Brain microvascular endothelial cell (primary cell): ENCODE results near the gene THAP6.

Experiments used
- DNase-seq: peaks from one replicate; pipeline ENCODE4 v3.0.0-alpha.2; 2020
- H3K27ac ChIP-seq: fragments of 250-450 bp; sonication (Bioruptor Pico); 2 replicates; pipeline ENCODE4 v1.5.1; 2020; ENCODE audit warnings: mild to moderate bottlenecking, moderate library complexity
- H3K27me3 ChIP-seq: fragments of 250-450 bp; sonication (Bioruptor Pico); replicated peaks from 2 replicates; pipeline ENCODE4 v1.5.1; 2020; ENCODE audit warnings: mild to moderate bottlenecking
- H3K36me3 ChIP-seq: fragments of 250-450 bp; sonication (Bioruptor Pico); replicated peaks from 2 replicates; pipeline ENCODE4 v1.5.1; 2020; ENCODE audit warnings: mild to moderate bottlenecking
- H3K4me3 ChIP-seq: 2 replicates; pipeline ENCODE4 v1.5.1; 2011; ENCODE audit warnings: low read depth, mild to moderate bottlenecking, control low read depth, low read length, moderate library complexity
- in situ Hi-C: cut with HindIII; loops from 2 replicates; pipeline ENCODE4 v1.10.0; 2017; ENCODE audit warnings: low sequenced_read_pairs, low pct_ligation_motif_present
- TF ChIP-seq, protein P1 (sequence below): IDR thresholded peaks from 2 replicates; pipeline ENCODE4 v1.5.1; 2011; ENCODE audit warnings: low read depth, mild to moderate bottlenecking, moderate library complexity, low read length, control low read depth, inconsistent platforms; ENCODE audit errors: missing control alignments

THAP6 gene

DNA sequence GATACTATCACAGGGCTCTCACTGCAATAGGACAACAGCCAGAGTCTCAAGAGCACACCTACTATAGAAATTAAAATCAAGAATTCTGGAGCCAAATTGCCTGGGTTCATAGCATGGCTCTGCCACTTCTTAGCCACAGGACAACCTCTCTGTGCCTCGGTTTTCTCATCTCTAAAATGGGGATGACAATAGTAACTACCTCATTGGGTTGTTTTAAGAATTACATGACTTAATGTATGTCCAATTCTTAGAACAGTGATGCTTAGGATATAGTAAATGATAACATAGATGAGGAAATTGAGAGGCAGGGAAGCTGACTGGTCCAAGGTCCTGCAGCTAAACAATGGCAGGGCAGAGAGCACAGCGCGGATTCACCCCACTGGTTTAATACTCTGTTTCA is 30.6 kb downstream of the THAP6 start:
- DNase-seq, result no peak
- no peak overlapping the region for H3K27ac ChIP-seq
- in situ Hi-C loops, result no loop called here
- TF ChIP-seq, protein P1, sequence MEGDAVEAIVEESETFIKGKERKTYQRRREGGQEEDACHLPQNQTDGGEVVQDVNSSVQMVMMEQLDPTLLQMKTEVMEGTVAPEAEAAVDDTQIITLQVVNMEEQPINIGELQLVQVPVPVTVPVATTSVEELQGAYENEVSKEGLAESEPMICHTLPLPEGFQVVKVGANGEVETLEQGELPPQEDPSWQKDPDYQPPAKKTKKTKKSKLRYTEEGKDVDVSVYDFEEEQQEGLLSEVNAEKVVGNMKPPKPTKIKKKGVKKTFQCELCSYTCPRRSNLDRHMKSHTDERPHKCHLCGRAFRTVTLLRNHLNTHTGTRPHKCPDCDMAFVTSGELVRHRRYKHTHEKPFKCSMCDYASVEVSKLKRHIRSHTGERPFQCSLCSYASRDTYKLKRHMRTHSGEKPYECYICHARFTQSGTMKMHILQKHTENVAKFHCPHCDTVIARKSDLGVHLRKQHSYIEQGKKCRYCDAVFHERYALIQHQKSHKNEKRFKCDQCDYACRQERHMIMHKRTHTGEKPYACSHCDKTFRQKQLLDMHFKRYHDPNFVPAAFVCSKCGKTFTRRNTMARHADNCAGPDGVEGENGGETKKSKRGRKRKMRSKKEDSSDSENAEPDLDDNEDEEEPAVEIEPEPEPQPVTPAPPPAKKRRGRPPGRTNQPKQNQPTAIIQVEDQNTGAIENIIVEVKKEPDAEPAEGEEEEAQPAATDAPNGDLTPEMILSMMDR, result no peak
- no peaks in the 10 kb centered on the region for H3K27me3 ChIP-seq
- no peaks in the 10 kb centered on the region for H3K36me3 ChIP-seq
- no peak overlapping the region for H3K4me3 ChIP-seq

DNA sequence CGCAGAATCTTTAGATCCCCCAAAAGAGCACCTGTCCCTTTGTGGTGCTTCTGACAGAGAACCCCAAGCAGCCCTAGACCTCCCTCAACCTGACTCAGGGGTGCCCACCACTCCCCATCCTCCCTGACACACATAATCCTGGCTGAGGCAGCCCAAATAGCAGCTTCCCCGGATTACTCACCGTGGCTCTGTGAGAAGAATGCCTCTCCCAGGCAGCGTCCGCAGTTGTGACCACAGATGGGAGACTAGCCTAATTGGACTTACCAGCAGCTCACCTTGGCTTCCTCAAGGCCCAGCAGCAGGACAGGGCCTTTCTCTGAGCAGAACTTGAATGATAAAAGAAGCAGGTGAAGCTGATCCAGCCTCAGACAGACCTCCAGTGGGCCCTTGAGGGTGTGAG is 31.3 kb downstream of the THAP6 start:
- in situ Hi-C loops, result no loop called here
- DNase-seq, result peak; percentile 20
- no peak overlapping the region for H3K27ac ChIP-seq
- H3K27me3 ChIP-seq, result no peaks in the 10 kb centered on the region
- no peaks in the 10 kb centered on the region for H3K36me3 ChIP-seq
- no peak overlapping the region for H3K4me3 ChIP-seq
- TF ChIP-seq, protein P1, result no peak

DNA sequence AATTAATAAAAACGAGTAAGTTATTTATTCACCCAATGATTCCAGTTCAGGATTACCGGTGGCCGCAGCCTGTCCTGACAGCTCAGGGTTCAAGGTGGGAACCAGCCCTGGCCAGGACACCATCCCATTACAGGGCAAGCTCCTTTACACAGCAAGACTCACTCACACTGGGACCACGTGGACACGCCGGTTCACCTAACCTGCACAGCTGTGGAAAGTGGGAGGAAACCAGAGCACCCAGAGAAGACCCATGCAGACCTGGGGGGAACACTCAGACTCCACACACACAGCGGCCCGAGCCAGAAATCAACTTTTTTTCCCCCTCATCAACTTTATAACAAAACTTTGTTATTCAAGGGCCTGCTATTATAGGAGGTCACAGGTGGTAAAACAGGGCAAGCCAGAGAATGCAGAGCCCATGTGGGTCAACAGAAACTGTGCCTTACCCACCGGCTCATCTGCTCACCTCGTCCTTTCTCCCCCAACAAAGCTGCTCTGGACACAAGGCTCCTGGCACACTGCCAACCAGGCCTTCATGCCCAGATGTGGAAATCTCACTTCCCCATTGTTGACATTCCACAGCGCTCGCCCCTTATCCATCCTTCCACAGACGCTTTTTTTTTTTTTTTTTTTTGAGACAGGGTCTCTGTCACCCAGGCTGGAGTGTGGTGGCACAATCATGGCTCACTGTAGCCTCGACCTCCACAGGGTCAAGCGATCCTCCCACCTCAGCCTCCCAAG is 33.5 kb downstream of the THAP6 start:
- in situ Hi-C loops, result no loop called here
- peak; percentile 3 for DNase-seq
- no peaks in the 10 kb centered on the region for H3K27me3 ChIP-seq
- TF ChIP-seq, protein P1, result no peak
- H3K27ac ChIP-seq, result no peak overlapping the region
- no peak overlapping the region for H3K4me3 ChIP-seq
- H3K36me3 ChIP-seq, result no peaks in the 10 kb centered on the region

DNA sequence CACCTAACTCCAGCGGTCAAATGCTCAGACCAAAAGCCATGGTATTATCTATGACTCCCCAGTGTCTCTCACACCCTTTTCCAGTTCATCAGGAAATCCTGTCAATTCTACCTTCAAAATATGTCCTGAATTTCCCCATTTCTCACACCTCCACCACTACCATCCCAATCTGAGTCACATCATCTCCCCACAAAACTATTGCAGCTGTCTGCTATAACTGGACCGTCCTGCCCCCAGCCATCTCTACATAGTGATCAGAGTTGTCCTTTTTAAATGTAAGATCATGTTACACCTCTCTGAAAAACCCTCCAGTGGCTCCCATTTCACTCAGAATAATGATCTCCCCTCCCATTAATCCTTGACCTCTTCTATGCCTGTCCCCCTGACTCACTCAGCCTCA is 34.7 kb downstream of the THAP6 start:
- TF ChIP-seq, protein P1, result no peak
- no peaks in the 10 kb centered on the region for H3K27me3 ChIP-seq
- DNase-seq, result no peak

DNA sequence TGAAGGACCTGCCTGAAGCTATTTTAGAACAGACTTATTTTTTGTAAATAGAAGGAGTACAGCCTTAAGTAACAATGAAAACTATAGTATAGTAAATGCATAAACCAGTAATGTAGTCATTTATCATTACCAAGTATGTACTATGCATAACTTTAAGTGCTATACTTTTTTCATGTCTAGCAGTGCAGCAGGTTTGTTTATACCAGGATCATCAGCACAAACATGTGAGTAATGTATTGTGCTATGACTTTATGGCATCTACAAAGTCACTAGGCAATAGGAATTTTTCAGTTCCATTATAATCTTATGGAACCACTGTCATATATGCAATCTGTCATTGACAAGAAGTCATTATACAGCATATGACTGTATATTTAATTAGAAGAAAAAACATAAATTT is 38.2 kb downstream of the THAP6 start:
- TF ChIP-seq, protein P1, result no peak
- DNase-seq, result no peak
- Histone ChIP-seq H3K36me3 (no peaks in the 10 kb centered on the region), H3K27ac (no peak overlapping the region), H3K27me3 (no peaks in the 10 kb centered on the region), H3K4me3 (no peak overlapping the region)
- in situ Hi-C loops, result no loop called here

More for the DNA sequence above, 34.7 kb downstream of the THAP6 start:
- H3K4me3 ChIP-seq, result no peak overlapping the region
- no peak overlapping the region for H3K27ac ChIP-seq
- in situ Hi-C loops, result no loop called here
- no peaks in the 10 kb centered on the region for H3K36me3 ChIP-seq
